K562 (cell line): ENCODE results near the gene TRAPPC5. TPM values are rescaled to one million over a fixed set of nuclear protein-coding genes. Genes with fewer than 3 reads are reported as not detected.

Source experiments
- ARID1B ChIP-seq: fragments of 450-650 bp; IDR thresholded peaks from 2 replicates; pipeline ENCODE4 v1.6.1; 2016; ENCODE audit warnings: antibody characterized with exemption, mild to moderate bottlenecking, inconsistent platforms
- CREM ChIP-seq: IDR thresholded peaks from 2 replicates; pipeline ENCODE4 v1.6.1; 2014; ENCODE audit warnings: antibody characterized with exemption, low read depth
- ESRRA ChIP-seq: fragments of 450-650 bp; IDR thresholded peaks from 2 replicates; pipeline ENCODE4 v1.6.1; 2014; ENCODE audit warnings: low read depth, mild to moderate bottlenecking, moderate library complexity, borderline replicate concordance
- GATAD2B ChIP-seq: fragments of 450-650 bp; IDR thresholded peaks from 2 replicates; pipeline ENCODE4 v1.6.1; 2017; ENCODE audit warnings: mild to moderate bottlenecking, borderline replicate concordance
- HCFC1 ChIP-seq: IDR thresholded peaks from 2 replicates; pipeline ENCODE4 v1.6.1; 2012; ENCODE audit warnings: low read depth, low read length, improper control_type of control experiment
- KDM5B ChIP-seq: fragments of 200-600 bp; sonication (generic); IDR thresholded peaks from 2 replicates; pipeline ENCODE4 v1.6.1; 2012; ENCODE audit warnings: low read depth, mild to moderate bottlenecking, moderate library complexity, low read length, control low read depth, inconsistent platforms; ENCODE audit not compliant: insufficient replicate concordance
- KLF6 ChIP-seq: fragments of 250-450 bp; sonication (Bioruptor Pico); IDR thresholded peaks from 2 replicates; pipeline ENCODE4 v1.4.0; 2020; ENCODE audit warnings: mild to moderate bottlenecking, moderate library complexity, borderline replicate concordance
- MBD2 ChIP-seq: sonication (generic); IDR thresholded peaks from 2 replicates; pipeline ENCODE4 v1.6.1; 2016; ENCODE audit warnings: low read depth, borderline replicate concordance
- MEF2A ChIP-seq: IDR thresholded peaks from 2 replicates; pipeline ENCODE4 v1.6.1; 2011; ENCODE audit warnings: low read depth, mild to moderate bottlenecking, low read length, moderate library complexity; ENCODE audit not compliant: control insufficient read depth
- NFE2 ChIP-seq: IDR thresholded peaks from 2 replicates; pipeline ENCODE4 v1.6.1; 2014; ENCODE audit warnings: antibody characterized with exemption, low read depth
- NFYB ChIP-seq: IDR thresholded peaks from 2 replicates; pipeline ENCODE4 v1.6.1; 2011; ENCODE audit warnings: mild to moderate bottlenecking, moderate library complexity; ENCODE audit not compliant: insufficient read length; ENCODE audit errors: extremely low read depth
- PHF8 ChIP-seq: fragments of 200-600 bp; sonication (generic); IDR thresholded peaks from 2 replicates; pipeline ENCODE4 v1.6.1; 2012; ENCODE audit warnings: mixed run types, mild to moderate bottlenecking, inconsistent platforms, low read length, moderate library complexity, borderline replicate concordance
- POLR2AphosphoS5 ChIP-seq: IDR thresholded peaks from 2 replicates; pipeline ENCODE4 v1.6.1; 2011; ENCODE audit warnings: mild to moderate bottlenecking, low read depth, low read length, moderate library complexity; ENCODE audit not compliant: control insufficient read depth, insufficient read depth
- POLR2G ChIP-seq: fragments of 200-400 bp; formaldehyde crosslinking; IDR thresholded peaks from 2 replicates; pipeline ENCODE4 v1.6.1; 2017; ENCODE audit warnings: low read depth, mild to moderate bottlenecking, antibody characterized with exemption, low read length, moderate library complexity
- RCOR1 ChIP-seq, 2 experiments: IDR thresholded peaks; 2 replicates each; pipeline ENCODE4 v1.6.1; 2012; ENCODE audit warnings: low read depth in 2 of 2, low read length in 2 of 2, borderline replicate concordance in 1 of 2, improper control_type of control experiment in 1 of 2
- SAP30 ChIP-seq: fragments of 200-600 bp; sonication (generic); IDR thresholded peaks from 2 replicates; pipeline ENCODE4 v1.6.1; 2012; ENCODE audit warnings: borderline replicate concordance, low read depth, mild to moderate bottlenecking, moderate library complexity, low read length, control low read depth, inconsistent platforms; ENCODE audit not compliant: insufficient read depth, poor library complexity, severe bottlenecking
- TCF3 ChIP-seq: sonication (generic); formaldehyde crosslinking; IDR thresholded peaks from 2 replicates; pipeline ENCODE4 v1.4.0; 2020; ENCODE audit warnings: mild to moderate bottlenecking, missing genetic modification reagents
- ZNF140 ChIP-seq: fragments of 250-450 bp; sonication (Bioruptor Pico); IDR thresholded peaks from 2 replicates; pipeline ENCODE4 v1.8.0; 2021; ENCODE audit warnings: moderate library complexity, mild to moderate bottlenecking, inconsistent platforms
- ZNF551 ChIP-seq: fragments of 250-450 bp; sonication (Bioruptor Pico); IDR thresholded peaks from 2 replicates; pipeline ENCODE4 v1.5.0; 2021; ENCODE audit warnings: mild to moderate bottlenecking, moderate library complexity
- ZNF76 ChIP-seq: fragments of 250-450 bp; sonication (Bioruptor Pico); IDR thresholded peaks from 2 replicates; pipeline ENCODE4 v1.4.0; 2020; ENCODE audit warnings: mild to moderate bottlenecking, moderate library complexity, borderline replicate concordance
- polyA plus RNA-seq, 8 experiments: library from polyadenylated mRNA; depleted of rRNA in 4 of 8; stranded (reverse) in 5 of 8; unstranded in 3 of 8; fragments of >200 nt; fragmentation: Nextera tagmentation in 2 of 8; fragmentation: Illumina TruSeq in 1 of 8; extraction: Ambion mirVana in 2 of 8; extraction: Trizol in 1 of 8; gene quantifications; 2 replicates each; pipeline versions ENCODE4 v1.2.1 to v1.2.3, GENCODE V29; 2011 to 2014; ENCODE audit warnings: inconsistent platforms in 1 of 8, missing spikeins in 1 of 8
- total RNA-seq, 7 experiments: library from RNA; depleted of rRNA in 6 of 7; stranded (reverse); fragments of >200 nt in 6 of 7; fragmentation: Illumina TruSeq in 2 of 7; extraction: Trizol in 2 of 7; gene quantifications; 2 replicates each; pipeline versions ENCODE4 v1.2.1 to v1.2.3, GENCODE V29; 2011 to 2021; ENCODE audit warnings: low replicate concordance in 1 of 7
- TF ChIP-seq, protein P1 (sequence below), 2 experiments: fragments of 450-650 bp; conservative IDR thresholded peaks; 2 replicates each; pipeline ENCODE4 v1.6.1; 2017; ENCODE audit warnings: mild to moderate bottlenecking in 2 of 2, moderate library complexity in 2 of 2
- TF ChIP-seq, protein P2 (sequence below): fragments of 200-800 bp; sonication (Bioruptor generic); IDR thresholded peaks from 2 replicates; pipeline ENCODE4 v1.6.1; 2017; ENCODE audit warnings: missing genetic modification characterization, missing compliant biosample characterization
- TF ChIP-seq, protein P3 (sequence below): sonication (generic); formaldehyde crosslinking; IDR thresholded peaks from 2 replicates; pipeline ENCODE4 v1.8.0; 2023; ENCODE audit warnings: mild to moderate bottlenecking, missing genetic modification reagents

Gene TRAPPC5
- total and polyA plus RNA-seq, 9 of the 15 experiments (the other 6 are each of a cell fraction or from before 2014, with no cell fraction given) = 2.0 to 76.9 (median 29.3) TPM

DNA sequence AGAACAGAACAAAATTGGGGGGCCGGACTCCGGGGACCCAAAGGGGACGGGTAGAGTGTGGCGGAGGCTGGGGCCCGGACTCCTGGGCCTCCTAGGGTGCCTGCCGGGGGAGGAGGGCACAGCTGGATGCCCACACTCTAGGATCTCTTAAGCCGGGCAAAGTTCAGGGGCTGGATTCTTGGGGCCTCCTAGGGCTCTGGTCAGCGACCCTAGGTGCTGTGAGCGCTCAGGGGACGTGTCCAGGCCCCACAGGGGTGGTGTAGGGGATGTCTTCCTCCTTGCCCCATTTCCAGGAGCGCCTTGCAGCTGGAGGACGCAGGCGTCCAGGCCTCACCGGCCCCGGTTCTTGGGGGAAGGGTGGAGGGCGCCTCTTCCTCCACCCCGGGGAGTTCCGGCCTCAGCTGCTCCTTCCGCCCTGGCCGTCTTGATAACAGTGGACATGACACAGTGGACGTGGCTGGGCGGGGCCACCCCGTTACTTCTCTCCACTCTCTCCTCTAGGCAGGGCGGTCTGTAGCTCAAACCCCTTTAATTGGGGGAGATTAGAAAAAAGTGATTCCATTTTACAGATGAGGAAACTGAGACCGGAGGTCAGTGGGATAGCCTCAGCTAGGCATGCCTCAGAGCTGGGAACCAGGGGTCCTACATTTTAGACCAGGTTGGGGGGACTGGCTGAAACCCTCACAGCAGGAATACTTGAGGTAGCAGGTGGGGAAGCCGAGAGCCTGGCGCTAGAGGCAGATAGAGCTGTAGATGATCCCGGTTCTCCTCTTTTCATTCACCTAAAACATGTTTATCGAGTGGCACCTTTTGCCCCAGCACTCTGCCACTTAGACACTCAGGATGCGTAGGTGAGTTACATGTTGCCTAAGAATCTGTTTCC is 43.0 kb upstream of the TRAPPC5 start (continued):
- TF ChIP-seq, protein P1, sequence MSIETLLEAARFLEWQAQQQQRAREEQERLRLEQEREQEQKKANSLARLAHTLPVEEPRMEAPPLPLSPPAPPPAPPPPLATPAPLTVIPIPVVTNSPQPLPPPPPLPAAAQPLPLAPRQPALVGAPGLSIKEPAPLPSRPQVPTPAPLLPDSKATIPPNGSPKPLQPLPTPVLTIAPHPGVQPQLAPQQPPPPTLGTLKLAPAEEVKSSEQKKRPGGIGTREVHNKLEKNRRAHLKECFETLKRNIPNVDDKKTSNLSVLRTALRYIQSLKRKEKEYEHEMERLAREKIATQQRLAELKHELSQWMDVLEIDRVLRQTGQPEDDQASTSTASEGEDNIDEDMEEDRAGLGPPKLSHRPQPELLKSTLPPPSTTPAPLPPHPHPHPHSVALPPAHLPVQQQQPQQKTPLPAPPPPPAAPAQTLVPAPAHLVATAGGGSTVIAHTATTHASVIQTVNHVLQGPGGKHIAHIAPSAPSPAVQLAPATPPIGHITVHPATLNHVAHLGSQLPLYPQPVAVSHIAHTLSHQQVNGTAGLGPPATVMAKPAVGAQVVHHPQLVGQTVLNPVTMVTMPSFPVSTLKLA (conservative IDR thresholded peaks at IDR 0.05) = peak in 1 of 2 experiments; percentile 13; a peak in 2 of 4 replicates
- TF ChIP-seq NFYB = no peak
- peak; percentile 26; the same call in 1 of the 2 replicates for TF ChIP-seq GATAD2B
- peak; percentile 50; the same call in 1 of the 2 replicates for TF ChIP-seq POLR2AphosphoS5
- TF ChIP-seq, protein P2, sequence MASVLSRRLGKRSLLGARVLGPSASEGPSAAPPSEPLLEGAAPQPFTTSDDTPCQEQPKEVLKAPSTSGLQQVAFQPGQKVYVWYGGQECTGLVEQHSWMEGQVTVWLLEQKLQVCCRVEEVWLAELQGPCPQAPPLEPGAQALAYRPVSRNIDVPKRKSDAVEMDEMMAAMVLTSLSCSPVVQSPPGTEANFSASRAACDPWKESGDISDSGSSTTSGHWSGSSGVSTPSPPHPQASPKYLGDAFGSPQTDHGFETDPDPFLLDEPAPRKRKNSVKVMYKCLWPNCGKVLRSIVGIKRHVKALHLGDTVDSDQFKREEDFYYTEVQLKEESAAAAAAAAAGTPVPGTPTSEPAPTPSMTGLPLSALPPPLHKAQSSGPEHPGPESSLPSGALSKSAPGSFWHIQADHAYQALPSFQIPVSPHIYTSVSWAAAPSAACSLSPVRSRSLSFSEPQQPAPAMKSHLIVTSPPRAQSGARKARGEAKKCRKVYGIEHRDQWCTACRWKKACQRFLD = no peak
- TF ChIP-seq KLF6 (CRISPR knock-in tag) = peak; percentile 68; the same call in 1 of the 2 replicates
- peak in 1 of 2 experiments; percentile 36; a peak in 1 of 4 replicates for TF ChIP-seq RCOR1 (IDR thresholded peaks at IDR 0.05; ENCODE audit: borderline replicate concordance in 1 of 2, low read depth in 2 of 2, low read length in 2 of 2)
- peak; percentile 75 for TF ChIP-seq ARID1B
- TF ChIP-seq CREM = peak; percentile 80
- TF ChIP-seq POLR2G = peak; percentile 82
- no peak for TF ChIP-seq MEF2A
- TF ChIP-seq, protein P3, sequence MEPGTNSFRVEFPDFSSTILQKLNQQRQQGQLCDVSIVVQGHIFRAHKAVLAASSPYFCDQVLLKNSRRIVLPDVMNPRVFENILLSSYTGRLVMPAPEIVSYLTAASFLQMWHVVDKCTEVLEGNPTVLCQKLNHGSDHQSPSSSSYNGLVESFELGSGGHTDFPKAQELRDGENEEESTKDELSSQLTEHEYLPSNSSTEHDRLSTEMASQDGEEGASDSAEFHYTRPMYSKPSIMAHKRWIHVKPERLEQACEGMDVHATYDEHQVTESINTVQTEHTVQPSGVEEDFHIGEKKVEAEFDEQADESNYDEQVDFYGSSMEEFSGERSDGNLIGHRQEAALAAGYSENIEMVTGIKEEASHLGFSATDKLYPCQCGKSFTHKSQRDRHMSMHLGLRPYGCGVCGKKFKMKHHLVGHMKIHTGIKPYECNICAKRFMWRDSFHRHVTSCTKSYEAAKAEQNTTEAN (CRISPR knock-in tag) = no peak
- TF ChIP-seq KDM5B = peak; percentile 81
- TF ChIP-seq PHF8 = peak; percentile 65
- TF ChIP-seq NFE2 = no peak
- TF ChIP-seq ZNF140 (CRISPR knock-in tag) = no peak
- TF ChIP-seq TCF3 = peak; percentile 49
- TF ChIP-seq ZNF551 (CRISPR knock-in tag) = no peak
- no peak for TF ChIP-seq ZNF76 (CRISPR knock-in tag)
- TF ChIP-seq SAP30 = peak; percentile 59
- TF ChIP-seq HCFC1 = peak; percentile 50
- peak; percentile 66 for TF ChIP-seq ESRRA
- TF ChIP-seq MBD2 = peak; percentile 47; the same call in 1 of the 2 replicates
